SK-N-DZ (cell line): ENCODE data around the gene SCN1B.

Experiments
- DNase-seq: peaks from one replicate; pipeline ENCODE4 v3.0.0-alpha.2; 2015; ENCODE audit warnings: low spot score

SCN1B gene

GRCh38 chr19:35053667-35054293 lies 23.5 kb downstream of the SCN1B start:
- no peak for DNase-seq

GRCh38 chr19:35054626-35055025 lies 24.4 kb downstream of the SCN1B start:
- DNase-seq: no peak

- DNase-seq: no peak
These were observed 25.5 kb downstream of the SCN1B start for GRCh38 chr19:35055715-35056179.

GRCh38 chr19:35056513-35057063 lies 26.3 kb downstream of the SCN1B start:
- DNase-seq: no peak

GRCh38 chr19:35058370-35058769 lies 28.1 kb downstream of the SCN1B start:
- no peak for DNase-seq

- no peak for DNase-seq
These were observed 28.9 kb downstream of the SCN1B start for GRCh38 chr19:35059006-35059798.

GRCh38 chr19:35059799-35060091 lies 29.5 kb downstream of the SCN1B start:
- no peak for DNase-seq

- no peak for DNase-seq
These were observed 30.0 kb downstream of the SCN1B start for GRCh38 chr19:35060160-35060855.

GRCh38 chr19:35061583-35062373 lies 31.5 kb downstream of the SCN1B start:
- no peak for DNase-seq

GRCh38 chr19:35062942-35063341 lies 32.7 kb downstream of the SCN1B start:
- DNase-seq: no peak

- no peak for DNase-seq
These were observed 33.9 kb downstream of the SCN1B start for GRCh38 chr19:35063940-35064818.

GRCh38 chr19:35065574-35065973 lies 35.3 kb downstream of the SCN1B start:
- no peak for DNase-seq

GRCh38 chr19:35066121-35066520 lies 35.9 kb downstream of the SCN1B start:
- no peak for DNase-seq

- peak; percentile 60 for DNase-seq
These were observed 36.7 kb downstream of the SCN1B start for GRCh38 chr19:35066691-35067563.

- DNase-seq: no peak
These were observed 38.8 kb downstream of the SCN1B start for GRCh38 chr19:35068941-35069634.

GRCh38 chr19:35069696-35070095 lies 39.4 kb downstream of the SCN1B start:
- DNase-seq: no peak

- no peak for DNase-seq
These were observed 40.2 kb downstream of the SCN1B start for GRCh38 chr19:35070471-35070870.

GRCh38 chr19:35073516-35073915 lies 43.2 kb downstream of the SCN1B start:
- no peak for DNase-seq

- DNase-seq: no peak
These were observed 43.7 kb downstream of the SCN1B start for GRCh38 chr19:35073941-35074340.
